ENCODE data around the gene MARK1. TPM values are rescaled to one million over a fixed set of nuclear protein-coding genes. Genes with fewer than 3 reads are reported as not detected.
A peak's percentile ranks its signal among the peaks of the same experiment; 100 is the strongest.
"Not testable (repeated sequence)": the region's sequence is repeated elsewhere in the genome, so short reads cannot be mapped to it uniquely, and the experiment has no call there.

The MARK1 gene
- total RNA-seq, 1 donor from 2014 or later: 16.6 TPM

- DNase-seq: no peak
- no peak for ATAC-seq
- intact Hi-C loops (cut with micrococcal nuclease): loop anchor here (5.0 kb wide), 1 partner anchor 39 kb away; no protein-coding TSS in a partner anchor
These were observed 155.1 kb downstream of the MARK1 start for GRCh38 chr1:220682901-220683576.

GRCh38 chr1:220683716-220684115 lies 155.8 kb downstream of the MARK1 start:
- DNase-seq, ATAC-seq: not testable (repeated sequence)
- intact Hi-C loops (cut with micrococcal nuclease): loop anchor here (5.0 kb wide), 1 partner anchor 39 kb away; no protein-coding TSS in a partner anchor

- intact Hi-C loops (cut with micrococcal nuclease): loop anchor here (5.0 kb wide), 1 partner anchor 37 kb away; no protein-coding TSS in a partner anchor
- DNase-seq: no peak
- no peak for ATAC-seq
These were observed 157.0 kb downstream of the MARK1 start for GRCh38 chr1:220684890-220685289.

GRCh38 chr1:220685879-220686278 lies 157.9 kb downstream of the MARK1 start:
- ATAC-seq (no peak), DNase-seq (no peak)
- intact Hi-C loops (cut with micrococcal nuclease): no loop called here

GRCh38 chr1:220687809-220688208 lies 159.9 kb downstream of the MARK1 start:
- intact Hi-C loops (cut with micrococcal nuclease): no loop called here
- no peak for DNase-seq
- no peak for ATAC-seq

- ATAC-seq (no peak), DNase-seq (no peak)
- intact Hi-C loops (cut with micrococcal nuclease): loop anchor here (5.0 kb wide), 1 partner anchor 43 kb away; no protein-coding TSS in a partner anchor
These were observed 161.7 kb downstream of the MARK1 start for GRCh38 chr1:220689666-220690065.

- intact Hi-C loops (cut with micrococcal nuclease): loop anchor here (5.0 kb wide), 1 partner anchor 42 kb away; no protein-coding TSS in a partner anchor
- DNase-seq (peak; percentile 90), ATAC-seq (peak; percentile 98)
These were observed 162.5 kb downstream of the MARK1 start, which contains the start of gene C1orf115 for GRCh38 chr1:220690140-220691052. Gene C1orf115, plus strand, starts transcription at chr1:220690363. Its CDS starts 40 bp downstream, at chr1:220690403.

GRCh38 chr1:220691053-220691684 lies 163.2 kb downstream of the MARK1 start:
- peak; percentile 6 for ATAC-seq
- DNase-seq: no peak
- intact Hi-C loops (cut with micrococcal nuclease): loop anchor here (5.0 kb wide), 1 partner anchor 41 kb away; no protein-coding TSS in a partner anchor

GRCh38 chr1:220692436-220693228 lies 164.7 kb downstream of the MARK1 start:
- intact Hi-C loops (cut with micrococcal nuclease): loop anchor here (5.0 kb wide), 1 partner anchor 40 kb away; no protein-coding TSS in a partner anchor
- ATAC-seq (no peak), DNase-seq (no peak)

GRCh38 chr1:220694866-220695382 lies 167.0 kb downstream of the MARK1 start:
- ATAC-seq: no peak
- intact Hi-C loops (cut with micrococcal nuclease): loop anchor here (5.0 kb wide), 1 partner anchor 37 kb away; no protein-coding TSS in a partner anchor
- DNase-seq: no peak

GRCh38 chr1:220695426-220695825 lies 167.5 kb downstream of the MARK1 start:
- no peak for DNase-seq
- intact Hi-C loops (cut with micrococcal nuclease): no loop called here
- ATAC-seq: no peak

GRCh38 chr1:220696226-220696862 lies 168.4 kb downstream of the MARK1 start:
- intact Hi-C loops (cut with micrococcal nuclease): no loop called here
- no peak for DNase-seq
- no peak for ATAC-seq

- intact Hi-C loops (cut with micrococcal nuclease): no loop called here
- no peak for ATAC-seq
These were observed 168.9 kb downstream of the MARK1 start for GRCh38 chr1:220696863-220697231.

GRCh38 chr1:220697326-220697725 lies 169.4 kb downstream of the MARK1 start:
- DNase-seq (no peak), ATAC-seq (no peak)
- intact Hi-C loops (cut with micrococcal nuclease): no loop called here

More at GRCh38 chr1:220696863-220697231, 168.9 kb downstream of the MARK1 start:
- no peak for DNase-seq

GRCh38 chr1:220698607-220699016 lies 170.7 kb downstream of the MARK1 start:
- DNase-seq (no peak), ATAC-seq (no peak)
- intact Hi-C loops (cut with micrococcal nuclease): no loop called here

GRCh38 chr1:220699044-220699443 lies 171.1 kb downstream of the MARK1 start:
- ATAC-seq (no peak), DNase-seq (no peak)
- intact Hi-C loops (cut with micrococcal nuclease): no loop called here

- intact Hi-C loops (cut with micrococcal nuclease): no loop called here
- ATAC-seq (peak; percentile 51), DNase-seq (no peak)
These were observed 172.7 kb downstream of the MARK1 start for GRCh38 chr1:220700556-220701179.

Measured in left ventricle myocardium superior (tissue), 1 donor.